Ascending aorta (tissue), 2 donors: ENCODE data around the gene NADSYN1. TPM values are rescaled to one million over a fixed set of nuclear protein-coding genes. Genes with fewer than 3 reads are reported as not detected.

ENCODE experiments used
- DNase-seq, 2 donors: peaks; one replicate each; pipeline ENCODE4 v3.0.0-alpha.2; 2019; ENCODE audit warnings: low spot score in 2 of 2
- H3K27ac ChIP-seq, 2 donors: fragments of 200-600 bp; sonication (generic); one replicate each; pipeline ENCODE4 v1.5.1; 2016 to 2017; ENCODE audit warnings: mild to moderate bottlenecking in 1 of 2
- H3K27me3 ChIP-seq: fragments of 200-600 bp; sonication (generic); one replicate; pipeline ENCODE4 v1.5.1; 2017
- H3K36me3 ChIP-seq, 2 donors: fragments of 200-600 bp; sonication (generic); one replicate each; pipeline ENCODE4 v1.5.1; 2016
- H3K4me1 ChIP-seq, 2 donors: fragments of 200-600 bp; sonication (generic); one replicate each; pipeline ENCODE4 v1.5.1; 2016 to 2017; ENCODE audit warnings: mild to moderate bottlenecking in 1 of 2
- H3K4me3 ChIP-seq, 2 donors: fragments of 200-600 bp; sonication (generic); one replicate each; pipeline ENCODE4 v1.5.1; 2016 to 2017; ENCODE audit warnings: mild to moderate bottlenecking in 1 of 2
- H3K9me3 ChIP-seq, 2 donors: fragments of 200-600 bp; sonication (generic); one replicate each; pipeline ENCODE4 v1.5.1; 2016
- intact Hi-C: fragments of 100-400 bp; cut with DNase I; formaldehyde crosslinking; loops from one replicate; pipeline ENCODE4 v1.15.1; 2023
- total RNA-seq: library from RNA; depleted of rRNA; stranded (reverse); fragments of >200 nt; gene quantifications from one replicate; pipeline ENCODE4 v1.1.0, GENCODE V29; 2016
- TF ChIP-seq, protein P1 (sequence below), 3 experiments: fragments of 200-600 bp in 2 of 3; fragments of 450-650 bp in 1 of 3; sonication (generic) in 2 of 3; IDR thresholded peaks; one replicate each; pipeline ENCODE4 v1.5.1; 2016 to 2019; ENCODE audit warnings: antibody characterized with exemption in 3 of 3, mild to moderate bottlenecking in 1 of 3, moderate library complexity in 1 of 3

Gene NADSYN1
- total RNA-seq, 1 donor from 2014 or later = 33.3 TPM

DNA sequence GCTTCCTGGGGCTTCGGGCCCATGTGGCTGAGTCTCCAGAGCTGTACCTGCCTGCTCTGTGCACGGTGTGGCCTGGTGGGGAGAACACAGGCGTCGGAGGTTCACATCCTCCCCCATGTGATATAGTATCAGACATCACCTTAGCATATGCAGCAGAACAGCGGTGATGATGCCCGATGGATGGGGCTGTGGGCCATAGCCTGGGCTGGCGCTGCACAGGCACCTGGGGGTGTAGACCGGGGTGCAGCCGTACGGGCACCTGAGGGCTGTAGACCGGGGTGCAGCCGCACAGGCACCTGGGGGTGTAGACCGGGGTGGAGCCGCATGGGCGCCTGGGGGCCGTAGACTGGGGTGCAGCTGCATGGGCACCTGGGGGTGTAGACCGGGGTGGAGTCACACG is 29.2 kb downstream of the NADSYN1 start:
- Histone ChIP-seq H3K27me3 (no peaks in the 10 kb centered on the region), H3K27ac (no peak overlapping the region), H3K4me1 (no peaks in the 10 kb centered on the region), H3K36me3 (peaks cover 81 to 95% of the 10 kb centered on the region in 2 donors), H3K9me3 (no peaks in the 10 kb centered on the region), H3K4me3 (no peak overlapping the region)
- intact Hi-C loops = no loop called here
- TF ChIP-seq, protein P1, sequence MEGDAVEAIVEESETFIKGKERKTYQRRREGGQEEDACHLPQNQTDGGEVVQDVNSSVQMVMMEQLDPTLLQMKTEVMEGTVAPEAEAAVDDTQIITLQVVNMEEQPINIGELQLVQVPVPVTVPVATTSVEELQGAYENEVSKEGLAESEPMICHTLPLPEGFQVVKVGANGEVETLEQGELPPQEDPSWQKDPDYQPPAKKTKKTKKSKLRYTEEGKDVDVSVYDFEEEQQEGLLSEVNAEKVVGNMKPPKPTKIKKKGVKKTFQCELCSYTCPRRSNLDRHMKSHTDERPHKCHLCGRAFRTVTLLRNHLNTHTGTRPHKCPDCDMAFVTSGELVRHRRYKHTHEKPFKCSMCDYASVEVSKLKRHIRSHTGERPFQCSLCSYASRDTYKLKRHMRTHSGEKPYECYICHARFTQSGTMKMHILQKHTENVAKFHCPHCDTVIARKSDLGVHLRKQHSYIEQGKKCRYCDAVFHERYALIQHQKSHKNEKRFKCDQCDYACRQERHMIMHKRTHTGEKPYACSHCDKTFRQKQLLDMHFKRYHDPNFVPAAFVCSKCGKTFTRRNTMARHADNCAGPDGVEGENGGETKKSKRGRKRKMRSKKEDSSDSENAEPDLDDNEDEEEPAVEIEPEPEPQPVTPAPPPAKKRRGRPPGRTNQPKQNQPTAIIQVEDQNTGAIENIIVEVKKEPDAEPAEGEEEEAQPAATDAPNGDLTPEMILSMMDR (IDR thresholded peaks at IDR 0.05) = no peak
- no peak for DNase-seq

- DNase-seq = no peak
- H3K4me3 ChIP-seq = no peak overlapping the region
- TF ChIP-seq, protein P1 (IDR thresholded peaks at IDR 0.05) = no peak
- no peaks in the 10 kb centered on the region for H3K4me1 ChIP-seq
- peaks cover 74 to 90% of the 10 kb centered on the region in 2 donors for H3K36me3 ChIP-seq
- no peaks in the 10 kb centered on the region for H3K27me3 ChIP-seq
- H3K27ac ChIP-seq = no peak overlapping the region
- intact Hi-C loops = no loop called here
- H3K9me3 ChIP-seq = no peaks in the 10 kb centered on the region
Observed at GRCh38 chr11:71482746-71483364, 29.9 kb downstream of the NADSYN1 start.

GRCh38 chr11:71483692-71484091 is 30.7 kb downstream of the NADSYN1 start:
- intact Hi-C loops = no loop called here
- TF ChIP-seq, protein P1 (IDR thresholded peaks at IDR 0.05) = no peak
- no peak for DNase-seq
- no peaks in the 10 kb centered on the region for H3K27me3 ChIP-seq
- peaks cover 80 to 85% of the 10 kb centered on the region in 2 donors for H3K36me3 ChIP-seq
- no peaks in the 10 kb centered on the region for H3K9me3 ChIP-seq
- no peak overlapping the region for H3K4me3 ChIP-seq
- H3K4me1 ChIP-seq = no peaks in the 10 kb centered on the region
- H3K27ac ChIP-seq = no peak overlapping the region

- H3K27me3 ChIP-seq = no peaks in the 10 kb centered on the region
- H3K36me3 ChIP-seq = peaks cover 77% of the 10 kb centered on the region in 2 donors
- no peak overlapping the region for H3K27ac ChIP-seq
- no peak overlapping the region for H3K4me3 ChIP-seq
- H3K9me3 ChIP-seq = no peaks in the 10 kb centered on the region
- H3K4me1 ChIP-seq = no peaks in the 10 kb centered on the region
- intact Hi-C loops = no loop called here
- peak in 1 of 2 donors; percentile 52 for DNase-seq
- TF ChIP-seq, protein P1 (IDR thresholded peaks at IDR 0.05) = no peak
Observed at GRCh38 chr11:71484248-71485062, 31.5 kb downstream of the NADSYN1 start.

DNA sequence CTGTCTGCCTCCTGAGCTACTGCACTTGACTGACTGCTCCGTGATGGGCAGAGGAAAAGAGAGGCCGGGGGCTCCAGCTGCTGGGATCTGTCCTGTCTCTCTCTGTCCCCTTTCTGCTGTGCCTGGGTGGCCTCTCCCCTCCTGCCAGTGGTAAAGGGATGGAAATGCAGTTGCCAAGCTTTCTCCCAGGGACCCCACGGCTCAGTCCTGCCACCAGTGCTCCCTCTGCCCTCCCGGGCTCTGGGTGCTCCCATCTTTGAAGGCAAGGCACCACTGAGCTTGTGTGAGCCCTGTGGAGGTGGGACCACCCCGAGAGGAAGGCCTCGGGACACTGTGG is 32.0 kb downstream of the NADSYN1 start:
- H3K36me3 ChIP-seq = peaks cover 72 to 76% of the 10 kb centered on the region in 2 donors
- H3K9me3 ChIP-seq = no peaks in the 10 kb centered on the region
- no peaks in the 10 kb centered on the region for H3K4me1 ChIP-seq
- intact Hi-C loops = no loop called here
- TF ChIP-seq, protein P1 (IDR thresholded peaks at IDR 0.05) = no peak
- DNase-seq = peak in 1 of 2 donors; percentile 35
- H3K4me3 ChIP-seq = no peak overlapping the region
- H3K27me3 ChIP-seq = no peaks in the 10 kb centered on the region
- H3K27ac ChIP-seq = no peak overlapping the region
